Mesothelial cell of epicardium (in vitro differentiated cells): ENCODE measurements around the gene ASPG. TPM values are rescaled to one million over a fixed set of nuclear protein-coding genes. Genes with fewer than 3 reads are reported as not detected.
A peak's percentile ranks its signal among the peaks of the same experiment; 100 is the strongest.

ENCODE experiments used
- DNase-seq, 2 experiments: peaks; one replicate each; pipeline ENCODE4 v3.0.0; 2021; ENCODE audit warnings: low spot score in 2 of 2; ENCODE audit not compliant: unreplicated experiment in 2 of 2
- H3K27ac Mint-ChIP-seq: 2 replicates; pipeline ENCODE4 v1.8.0; 2021; ENCODE audit warnings: mixed read lengths
- H3K27me3 Mint-ChIP-seq: 2 replicates; pipeline ENCODE4 v1.8.0; 2021; ENCODE audit warnings: low read depth, mixed read lengths
- H3K36me3 Mint-ChIP-seq: 2 replicates; pipeline ENCODE4 v1.8.0; 2021; ENCODE audit warnings: mixed read lengths
- H3K4me1 Mint-ChIP-seq: 2 replicates; pipeline ENCODE4 v1.8.0; 2021; ENCODE audit warnings: mixed read lengths
- H3K4me3 Mint-ChIP-seq: 2 replicates; pipeline ENCODE4 v1.8.0; 2021; ENCODE audit warnings: mild to moderate bottlenecking, moderate library complexity, mixed read lengths
- H3K9me3 Mint-ChIP-seq: 2 replicates; pipeline ENCODE4 v1.8.0; 2021; ENCODE audit warnings: mixed read lengths
- CTCF ChIP-seq: fragments of 200-600 bp; sonication (generic); IDR thresholded peaks from one replicate; pipeline ENCODE4 v1.5.0; 2021; ENCODE audit warnings: antibody characterized with exemption; ENCODE audit not compliant: unreplicated experiment
- total RNA-seq: library from RNA; stranded (reverse); gene quantifications from 3 replicates; pipeline ENCODE4 v1.2.1, GENCODE V29; 2021

Gene ASPG
- total RNA-seq, 1 donor from 2014 or later = 3.3 TPM

DNA sequence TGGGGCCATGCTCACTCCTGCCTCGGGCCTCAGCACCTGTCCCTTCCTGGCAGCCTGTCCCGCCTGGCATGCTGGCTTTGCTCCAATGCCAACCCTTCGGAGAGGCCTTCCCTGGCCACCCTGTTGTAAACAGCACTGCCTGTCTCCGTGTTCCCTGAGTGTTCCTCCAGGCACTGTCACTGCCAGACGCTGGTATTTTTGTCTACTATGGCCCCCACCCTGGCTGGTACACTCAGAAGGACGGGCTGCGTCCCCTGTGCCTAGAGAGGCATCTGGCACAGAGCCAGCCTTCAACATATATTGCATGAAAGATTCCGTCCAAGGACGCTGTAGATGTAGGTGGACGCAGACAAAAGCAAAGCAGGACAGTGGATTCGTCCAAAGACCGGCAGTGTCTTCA, 2.7 kb upstream of the ASPG start:
- Mint-ChIP-seq H3K27me3 (peaks cover 38% of the 10 kb centered on the region), H3K4me3 (no peak overlapping the region), H3K27ac (no peak overlapping the region), H3K36me3 (no peaks in the 10 kb centered on the region), H3K4me1 (peaks cover 18% of the 10 kb centered on the region), H3K9me3 (no peaks in the 10 kb centered on the region)
- DNase-seq = no peak
- TF ChIP-seq CTCF = no peak

DNA sequence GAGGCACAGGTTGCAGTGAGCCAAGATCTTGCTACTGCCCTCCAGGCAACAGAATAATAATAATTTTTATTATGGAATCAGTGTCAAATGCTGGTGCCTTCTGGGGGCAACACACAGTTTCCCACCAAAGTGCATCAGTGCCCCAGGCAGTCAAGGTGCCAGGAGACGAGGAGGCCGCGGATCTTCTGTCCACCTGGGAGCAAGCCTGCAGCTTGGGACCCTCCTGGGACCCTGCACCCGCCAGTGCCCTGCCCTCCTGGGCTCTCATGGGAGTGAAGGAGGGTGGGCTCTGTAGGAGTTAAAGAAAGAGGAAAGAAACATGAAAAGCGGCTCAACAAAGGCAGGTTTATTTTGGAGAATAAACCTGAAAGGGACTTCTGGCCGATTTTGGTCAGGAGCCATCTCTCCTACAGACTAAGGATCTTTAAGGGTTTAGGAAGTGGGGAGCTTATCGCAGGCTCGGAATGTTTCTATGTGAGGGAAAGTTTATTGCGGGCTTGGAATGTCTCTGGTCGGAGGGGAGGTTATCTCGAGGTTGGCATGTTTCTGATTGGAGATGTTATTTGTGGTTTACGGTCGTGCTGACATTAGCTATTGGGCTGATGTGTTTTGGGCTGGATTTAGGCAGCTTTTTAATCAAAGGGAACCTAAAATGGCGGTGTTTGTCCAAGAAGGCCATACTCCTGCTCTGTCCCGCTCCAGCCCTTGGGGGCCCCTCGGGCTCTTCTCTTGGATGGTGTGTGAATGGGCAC, 1.1 kb upstream of the ASPG start:
- Mint-ChIP-seq H3K36me3 (no peaks in the 10 kb centered on the region), H3K4me3 (peak overlapping the region; percentile 5), H3K9me3 (no peaks in the 10 kb centered on the region), H3K27ac (peak overlapping the region; percentile 60), H3K27me3 (peaks cover 38% of the 10 kb centered on the region), H3K4me1 (peaks cover 17% of the 10 kb centered on the region)
- TF ChIP-seq CTCF = no peak
- DNase-seq = peak in 1 of 2 experiments; percentile 39

DNA sequence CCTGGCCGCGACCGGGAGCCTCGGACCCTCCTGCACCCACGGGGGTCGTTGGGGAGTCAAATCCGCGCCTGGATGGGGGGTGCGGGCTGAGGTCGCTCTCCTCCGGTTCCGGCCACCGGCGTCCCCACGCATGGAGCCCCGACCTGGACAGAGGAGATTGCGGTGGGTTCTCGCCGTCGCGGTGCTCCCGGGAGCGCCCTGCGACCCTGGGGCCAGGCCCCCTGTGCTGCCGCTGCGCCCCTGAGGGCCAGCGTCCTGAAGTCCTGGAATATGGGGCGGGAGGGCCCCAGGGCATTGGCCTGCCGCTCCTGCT, 345 bp downstream of the ASPG start:
- DNase-seq = no peak
- TF ChIP-seq CTCF = no peak
- peaks cover 35% of the 10 kb centered on the region for H3K27me3 Mint-ChIP-seq
- no peak overlapping the region for H3K27ac Mint-ChIP-seq
- no peak overlapping the region for H3K4me3 Mint-ChIP-seq
- peaks cover 17% of the 10 kb centered on the region for H3K4me1 Mint-ChIP-seq
- H3K9me3 Mint-ChIP-seq = no peaks in the 10 kb centered on the region
- no peaks in the 10 kb centered on the region for H3K36me3 Mint-ChIP-seq

GRCh38 chr14:104086210-104086660, 735 bp downstream of the ASPG start:
- TF ChIP-seq CTCF = no peak
- no peak overlapping the region for H3K27ac Mint-ChIP-seq
- H3K4me3 Mint-ChIP-seq = peak overlapping the region; percentile 26
- H3K27me3 Mint-ChIP-seq = peaks cover 34% of the 10 kb centered on the region
- no peaks in the 10 kb centered on the region for H3K9me3 Mint-ChIP-seq
- no peaks in the 10 kb centered on the region for H3K36me3 Mint-ChIP-seq
- DNase-seq = no peak
- H3K4me1 Mint-ChIP-seq = peaks cover 17% of the 10 kb centered on the region

DNA sequence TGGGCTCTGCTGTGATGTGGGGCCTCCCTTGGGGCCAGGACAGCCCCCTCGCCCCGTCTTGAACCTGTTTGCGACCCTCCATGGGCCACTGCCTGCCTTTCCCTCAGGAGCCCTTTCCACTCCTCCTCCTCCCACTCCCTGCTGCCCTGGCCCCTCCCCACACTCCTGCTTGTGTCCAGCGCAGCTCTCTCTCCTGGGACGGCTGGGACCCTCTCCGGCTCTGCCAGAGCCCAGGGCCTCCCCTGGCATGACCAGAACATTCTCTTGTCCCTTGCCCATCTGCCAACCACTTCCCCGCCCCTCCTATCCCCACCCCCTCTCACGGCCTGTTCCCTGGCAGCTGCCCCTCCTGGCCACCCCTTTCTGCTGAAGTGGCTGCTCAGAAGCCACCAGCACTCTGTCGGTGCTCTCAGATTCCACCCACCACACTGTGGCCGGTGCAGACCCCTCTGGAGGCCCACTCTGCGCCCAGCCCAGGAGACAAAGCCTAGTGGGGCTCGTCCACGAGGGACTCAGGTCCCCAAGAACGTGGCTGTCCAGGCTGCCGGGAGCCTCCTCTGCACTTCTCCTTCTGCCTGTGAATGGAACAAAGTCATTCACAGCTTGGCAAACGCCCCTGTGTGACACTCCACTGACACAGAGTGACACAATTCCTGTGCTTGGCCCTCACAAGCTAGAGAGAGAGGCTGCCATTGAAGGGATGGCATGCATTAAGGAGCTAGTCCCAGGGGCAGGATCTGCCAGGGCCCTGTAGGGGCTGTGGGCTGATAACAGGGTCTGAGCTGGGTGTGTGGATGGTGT, 1.4 kb downstream of the ASPG start:
- peaks cover 17% of the 10 kb centered on the region for H3K4me1 Mint-ChIP-seq
- peaks cover 30% of the 10 kb centered on the region for H3K27me3 Mint-ChIP-seq
- no peak for DNase-seq
- TF ChIP-seq CTCF = no peak
- no peaks in the 10 kb centered on the region for H3K36me3 Mint-ChIP-seq
- H3K9me3 Mint-ChIP-seq = no peaks in the 10 kb centered on the region
- H3K4me3 Mint-ChIP-seq = no peak overlapping the region
- peak overlapping the region; percentile 16 for H3K27ac Mint-ChIP-seq
